Activated CD8-positive, alpha-beta memory T cell treated with anti-CD3 and anti-CD28 coated beads, Interleukin-2, amount 50 U/mL, for 48 hours (primary cell): Measurements from ENCODE around the gene TRPC5OS.

Source experiments
- DNase-seq: peaks from one replicate; pipeline ENCODE4 v3.0.0-alpha.2; 2020

Gene TRPC5OS

DNA sequence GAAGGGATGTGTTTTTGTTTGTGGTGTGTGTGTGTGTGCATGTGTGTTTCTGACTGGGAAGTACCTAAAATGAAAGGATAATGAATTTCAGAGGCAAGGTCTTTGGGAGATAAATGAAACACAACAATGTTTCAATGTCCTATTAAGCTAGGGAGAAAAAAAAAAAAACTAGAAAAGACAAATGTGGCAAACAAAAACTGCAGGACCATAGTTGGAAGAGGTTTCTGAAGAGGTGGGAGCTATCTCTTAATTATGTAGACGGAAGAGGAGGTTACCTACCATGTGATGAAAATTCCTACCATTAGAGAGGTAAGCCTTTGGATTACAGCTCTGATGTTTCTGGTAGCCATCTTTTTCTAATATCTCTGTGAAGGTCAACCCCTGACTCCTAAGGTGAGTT, at the start of gene TRPC5OS:
TSS of gene TRPC5OS (plus strand) at position 301 of the 400 bp plus-strand sequence. CDS start 25,669 bp downstream, outside the sequence.
- no peak for DNase-seq

DNA sequence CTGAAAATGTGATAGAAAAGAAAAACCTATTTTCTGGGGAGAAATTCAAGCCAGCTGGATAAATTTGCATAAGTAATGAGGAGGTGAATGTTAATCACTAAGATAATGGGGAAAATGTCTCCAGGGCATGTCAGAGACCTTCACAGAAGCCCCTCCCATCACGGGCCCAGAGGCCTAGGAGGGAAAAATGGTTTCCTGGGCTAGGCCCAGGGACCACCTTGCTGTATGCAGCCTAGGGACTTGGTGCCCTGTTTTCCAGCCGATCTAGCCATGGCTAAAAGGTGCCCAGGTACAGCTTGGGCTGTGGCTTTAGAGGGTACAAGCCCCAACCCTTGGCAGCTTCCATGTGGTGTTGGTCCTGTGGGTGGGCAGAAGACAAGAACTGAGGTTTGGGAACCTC, 46.6 kb upstream of the TRPC5OS start:
- no peak for DNase-seq

DNA sequence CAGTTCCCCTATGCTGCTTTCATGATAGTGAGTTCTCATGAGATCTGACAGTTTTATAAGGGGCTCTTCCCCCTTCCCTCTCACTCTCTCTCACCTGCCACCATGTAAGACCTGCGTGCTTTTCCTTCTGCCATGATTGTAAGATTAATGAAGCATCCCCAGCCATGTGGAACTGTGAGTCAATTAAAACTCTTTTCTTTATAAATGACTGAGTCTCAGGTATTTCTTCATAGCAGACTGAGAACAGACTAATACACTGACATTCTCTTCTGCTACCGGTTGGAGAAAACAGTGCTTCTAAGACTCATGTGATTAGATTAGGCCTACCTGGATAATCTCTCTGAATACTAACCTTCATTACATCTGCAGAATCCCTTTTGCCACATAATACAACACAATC, 45.4 kb upstream of the TRPC5OS start:
- no peak for DNase-seq

DNA sequence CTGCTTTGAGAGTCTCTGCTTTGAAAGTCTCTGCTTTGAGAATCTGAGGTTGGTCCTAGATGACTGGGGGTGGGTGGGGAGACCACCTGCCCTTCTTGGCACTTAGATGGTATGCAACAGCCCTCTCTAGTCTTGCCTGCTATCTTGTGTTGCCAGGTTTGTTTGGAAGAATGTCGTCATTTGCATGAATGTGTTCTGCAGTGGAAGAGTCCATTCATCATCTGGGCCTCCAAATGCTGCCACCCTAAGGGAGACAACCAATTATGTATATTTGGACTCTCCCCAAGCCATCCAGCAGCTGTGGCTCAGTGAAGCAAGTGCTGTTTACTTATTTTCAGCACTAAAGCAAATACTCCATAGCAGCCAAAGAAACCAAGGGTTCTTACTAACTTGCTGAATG, 44.6 kb upstream of the TRPC5OS start:
- no peak for DNase-seq

DNA sequence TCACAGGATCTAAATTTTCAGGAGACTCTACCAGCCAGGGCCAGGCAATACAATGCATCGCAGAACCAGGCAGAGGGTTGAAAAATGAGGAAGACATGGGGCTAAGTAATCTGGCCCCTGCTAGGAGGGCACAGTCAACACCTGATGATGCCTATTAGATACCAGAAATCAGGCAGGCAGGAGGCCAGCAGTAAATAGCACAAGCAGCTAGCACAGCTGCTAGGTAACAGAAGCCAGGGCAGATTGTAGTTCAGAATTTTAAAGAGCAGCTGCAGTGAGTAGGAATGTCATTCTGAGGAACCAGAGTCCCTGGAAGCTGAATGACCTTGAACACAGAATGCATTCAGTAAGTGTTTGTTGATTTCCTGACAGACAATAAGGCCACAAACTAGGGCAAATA, 38.8 kb upstream of the TRPC5OS start:
- no peak for DNase-seq

DNA sequence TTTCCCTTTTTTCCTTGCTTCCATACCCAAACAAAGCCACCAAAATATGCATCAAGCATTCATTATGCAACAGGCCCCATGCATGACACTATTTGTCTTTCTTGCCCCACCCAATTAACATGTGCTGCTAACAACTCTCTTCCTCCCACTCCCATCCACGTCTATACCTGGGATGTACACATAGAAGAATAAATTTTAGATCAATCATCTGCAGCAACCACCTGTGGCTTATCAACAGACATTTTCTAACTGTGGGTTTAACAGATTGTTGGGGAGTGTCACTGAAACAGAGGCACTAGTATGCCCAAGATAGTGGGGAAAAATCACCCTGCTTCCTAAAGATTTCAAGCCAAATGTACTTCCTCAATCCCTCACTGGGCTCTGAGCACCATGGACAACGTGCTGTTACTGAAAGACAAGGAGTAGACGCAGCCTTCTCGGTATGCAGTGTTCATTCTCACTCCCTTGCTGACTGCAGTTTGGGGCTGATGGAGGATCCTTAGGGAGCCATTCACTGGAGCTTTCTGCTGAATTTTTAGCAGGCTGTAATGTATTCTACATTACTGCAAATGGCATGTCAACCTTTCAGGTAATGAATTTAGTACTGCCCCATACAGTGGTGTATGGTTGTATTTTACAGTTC, 28.4 kb upstream of the TRPC5OS start:
- DNase-seq: no peak

DNA sequence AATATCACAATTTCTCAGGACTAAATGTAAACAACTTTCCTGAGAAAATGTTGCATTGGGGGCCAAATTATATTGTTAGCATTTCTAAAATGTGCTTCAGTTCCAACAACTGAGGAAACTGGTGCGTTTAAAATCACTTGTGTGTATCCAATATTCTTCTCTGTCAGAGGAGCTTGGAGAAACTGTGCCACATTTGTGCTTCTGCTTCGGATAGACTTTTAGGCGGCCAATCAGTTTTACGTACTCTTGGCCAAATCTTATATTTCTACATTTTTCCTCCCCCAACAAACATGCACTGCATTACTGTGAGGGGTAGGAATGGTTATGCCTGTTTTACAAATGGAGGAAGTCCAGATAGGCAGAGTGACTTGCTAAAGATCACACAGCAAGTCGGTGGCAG, 27.4 kb upstream of the TRPC5OS start:
- no peak for DNase-seq

DNA sequence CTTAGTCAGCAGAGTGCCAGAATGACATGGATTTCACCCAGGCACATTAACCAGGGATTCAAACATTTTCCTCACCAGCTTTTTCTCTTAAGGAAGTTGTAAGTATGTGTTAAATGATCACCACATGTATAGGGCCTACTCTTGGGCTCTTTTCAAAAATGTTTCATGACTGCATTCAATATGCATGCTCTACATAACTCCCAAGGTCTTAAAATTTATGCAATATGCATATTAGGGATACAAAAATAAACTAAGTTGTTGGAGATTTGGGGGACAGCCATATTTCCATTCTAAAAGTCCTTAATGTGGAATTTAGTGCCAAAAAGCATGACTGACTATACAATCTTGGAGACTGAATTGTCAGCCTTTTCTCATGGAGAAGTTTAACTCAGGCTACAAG, 25.0 kb upstream of the TRPC5OS start:
- no peak for DNase-seq

DNA sequence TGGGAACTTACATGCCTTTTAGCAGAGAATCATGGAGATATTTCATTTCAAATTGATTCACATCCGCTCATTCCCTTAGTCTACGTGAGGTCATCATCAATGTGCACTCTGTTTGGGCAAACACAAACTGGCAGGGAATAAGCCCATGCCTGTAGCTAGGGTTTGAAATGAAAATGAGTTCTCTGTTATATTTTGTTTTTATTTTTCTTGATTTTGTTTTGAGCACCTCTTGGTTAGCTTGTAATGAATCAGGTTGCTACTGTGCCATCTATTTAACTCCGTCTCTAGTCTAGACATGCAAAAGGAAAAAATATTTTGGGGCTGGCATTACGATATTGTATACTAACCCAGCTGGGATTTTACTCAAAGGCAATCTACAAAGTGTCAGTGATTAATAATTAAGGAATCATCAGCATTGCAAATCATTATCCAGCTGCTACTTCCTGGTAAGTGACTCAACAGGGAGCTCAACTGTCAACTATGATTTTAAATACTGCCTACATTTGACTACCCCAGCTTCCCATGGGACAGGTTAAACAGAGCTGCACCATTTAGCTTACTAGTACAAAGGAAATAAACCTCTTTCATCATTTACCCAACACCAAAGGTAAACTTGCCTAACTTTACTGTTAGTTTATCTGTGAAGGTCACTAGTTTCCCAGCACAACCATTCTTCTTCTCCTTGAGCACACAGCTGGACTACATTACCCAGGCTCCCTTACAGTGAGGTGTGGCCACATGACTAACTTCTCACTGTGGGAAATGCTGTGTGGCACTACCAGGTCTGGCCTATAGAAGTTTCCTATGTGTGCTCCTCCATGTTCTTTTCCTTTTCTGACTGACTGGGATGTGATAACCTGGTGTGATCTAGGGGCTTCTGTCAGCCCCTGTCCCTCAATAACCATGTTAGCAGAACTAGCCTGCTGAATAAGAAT, 21.2 kb upstream of the TRPC5OS start:
- no peak for DNase-seq

DNA sequence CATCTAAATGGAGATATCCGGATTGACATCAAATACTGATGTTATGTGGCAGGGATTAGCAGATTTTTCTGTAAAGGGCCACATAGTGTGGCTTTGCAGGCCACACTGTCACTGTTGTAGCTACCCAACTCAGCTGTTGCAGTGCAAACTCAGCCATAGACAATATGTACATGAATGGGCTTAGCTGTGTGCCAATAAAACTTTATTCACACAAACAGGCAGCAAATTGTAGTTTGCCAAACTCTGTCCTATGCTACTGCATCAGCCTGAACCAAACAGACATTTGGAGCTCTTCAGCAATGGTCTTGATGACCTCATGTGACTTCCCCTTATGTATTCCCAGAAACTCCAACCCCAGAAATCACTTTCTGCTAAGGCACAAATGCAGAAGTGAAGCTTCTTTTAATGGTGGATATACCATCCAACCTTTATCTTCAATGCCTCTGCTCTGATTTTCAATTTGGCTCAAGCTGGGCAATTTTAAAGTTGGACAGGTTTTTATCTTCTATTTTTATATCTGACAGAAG, 18.4 kb upstream of the TRPC5OS start:
- DNase-seq: no peak

DNA sequence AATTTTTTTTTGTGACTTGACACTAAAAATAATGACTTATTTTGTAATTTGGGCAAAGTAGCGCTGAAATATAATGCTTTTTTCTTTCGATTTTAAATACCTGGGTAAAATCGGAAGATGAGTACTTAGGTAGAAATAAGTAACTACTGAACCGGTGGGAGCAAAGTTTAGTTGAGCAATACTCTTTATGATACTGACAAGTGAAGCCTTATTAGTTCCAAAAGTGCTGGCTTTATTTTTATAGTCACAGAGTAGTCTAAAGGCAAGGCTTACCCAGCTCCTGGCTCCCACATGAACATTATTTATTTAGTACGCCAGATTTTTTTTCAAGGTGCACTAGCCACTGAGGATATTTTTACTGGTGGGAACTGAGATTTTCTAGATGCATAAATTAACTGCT, 14.4 kb upstream of the TRPC5OS start:
- no peak for DNase-seq

DNA sequence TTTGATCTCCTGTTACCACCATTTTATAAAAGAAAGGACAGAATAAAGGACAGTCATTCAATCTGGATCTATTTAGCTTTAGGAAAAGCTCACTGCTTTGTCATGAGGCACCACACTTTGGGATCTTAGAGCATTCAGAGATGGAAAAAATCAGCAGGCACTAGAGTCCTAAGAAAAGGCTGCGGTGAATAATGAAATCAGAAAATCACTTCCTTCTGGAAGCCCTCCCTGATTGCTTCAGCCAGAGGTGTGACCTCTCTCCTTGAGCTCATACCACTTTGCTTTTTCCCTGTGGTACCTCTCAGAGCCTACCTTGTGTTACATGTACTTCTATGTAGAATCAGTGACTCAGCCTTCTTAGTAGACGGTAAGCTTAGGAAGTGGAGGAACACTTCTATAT, 8.7 kb upstream of the TRPC5OS start:
- DNase-seq: no peak

DNA sequence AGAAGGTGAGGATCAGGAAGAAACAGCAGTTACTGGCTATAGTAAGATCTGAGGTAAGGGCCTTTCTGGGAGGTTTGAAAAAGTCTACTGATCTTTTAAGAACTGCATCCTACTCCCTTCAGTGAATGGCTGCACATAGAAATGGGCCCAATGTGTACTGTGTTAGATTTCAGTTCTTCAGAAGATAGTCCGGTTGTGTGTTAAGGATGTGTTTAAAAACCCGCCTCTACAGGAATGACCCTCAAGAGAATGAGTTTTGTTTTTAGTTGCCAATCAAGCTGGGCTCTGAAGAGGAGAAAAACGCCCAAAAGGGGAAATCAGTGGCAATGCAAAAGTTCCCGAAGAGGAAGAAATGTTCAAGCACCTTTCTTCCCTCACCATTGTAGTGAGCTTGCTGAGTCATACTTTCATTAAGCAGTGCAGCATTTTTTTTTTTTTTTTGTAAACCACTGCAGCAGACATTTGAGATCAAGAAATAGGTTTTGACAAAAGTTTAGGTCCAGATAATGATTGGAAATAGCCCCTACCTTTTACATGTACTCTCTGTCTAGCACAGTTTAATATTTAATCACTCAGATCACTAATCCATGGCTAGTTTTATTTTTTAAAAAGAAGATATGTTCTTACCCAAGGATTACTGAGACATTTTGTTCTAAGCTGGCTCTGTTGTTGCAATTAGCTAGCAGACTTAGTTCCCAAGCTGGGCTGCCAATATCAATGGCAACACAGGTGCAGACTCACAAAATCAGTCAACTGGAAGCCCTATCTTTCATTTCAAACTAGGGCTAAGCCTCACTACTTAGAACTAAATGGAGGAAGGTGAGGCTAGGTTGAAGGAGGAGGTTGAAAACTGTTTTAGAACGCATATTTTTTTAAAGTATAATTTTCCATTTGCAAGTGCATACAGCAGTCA, 7.0 kb upstream of the TRPC5OS start:
- no peak for DNase-seq

DNA sequence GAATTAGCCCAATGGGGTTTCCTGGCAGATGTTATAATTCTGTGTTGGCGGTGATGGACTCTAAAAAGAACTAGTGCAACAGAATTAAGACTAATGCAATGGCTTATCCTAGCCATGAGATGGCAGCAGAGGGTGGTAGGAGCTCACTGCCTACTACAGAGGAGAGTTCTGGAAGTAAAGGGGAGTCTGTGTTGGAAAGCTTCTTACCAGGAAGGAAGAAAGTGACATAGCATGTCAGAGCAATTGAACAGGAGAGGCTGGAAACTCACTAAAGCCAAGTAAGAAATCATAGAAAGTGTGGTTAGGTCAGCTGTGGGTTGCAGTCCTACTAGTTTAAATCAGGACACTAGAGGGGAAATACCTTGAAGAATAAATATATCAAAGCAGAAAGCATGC, 6.3 kb upstream of the TRPC5OS start:
- DNase-seq: no peak

DNA sequence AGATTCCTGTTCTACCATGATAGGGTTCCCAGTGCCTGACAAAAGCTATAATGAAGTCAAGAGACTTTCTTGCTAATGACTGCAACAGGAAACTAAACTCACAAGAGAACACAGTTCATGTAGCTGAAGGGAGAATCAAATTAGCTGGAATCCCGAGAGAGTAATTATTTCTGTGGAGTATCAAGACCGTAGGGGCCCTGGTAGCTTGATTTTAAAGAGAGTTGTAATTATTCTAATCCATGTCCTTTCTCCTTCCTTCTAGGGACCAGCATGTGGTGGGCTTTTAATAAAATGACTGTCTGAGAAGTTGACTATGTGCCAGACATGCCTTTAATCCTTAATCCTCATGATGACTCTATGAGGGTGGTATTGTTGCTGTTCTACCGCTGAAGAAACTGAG, 1.7 kb upstream of the TRPC5OS start:
- DNase-seq: no peak

DNA sequence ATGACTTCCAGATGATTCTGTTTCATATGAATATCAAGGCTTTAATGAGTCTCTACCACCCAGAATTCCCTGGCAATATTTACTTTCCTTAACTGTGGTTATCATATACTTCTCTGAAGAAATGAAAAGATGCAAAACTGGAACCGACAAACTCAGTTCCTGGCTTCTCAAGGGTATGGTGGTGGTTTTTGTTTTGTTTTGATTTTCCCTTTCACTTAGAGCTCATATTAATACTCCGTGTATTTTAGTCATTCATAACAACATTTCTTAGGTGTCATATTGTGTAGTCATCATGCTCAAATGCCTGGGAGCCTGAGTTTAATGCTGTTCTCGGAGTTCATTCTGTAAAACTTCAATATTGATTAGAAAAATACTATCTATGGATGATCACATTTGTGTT, 665 bp downstream of the TRPC5OS start:
- DNase-seq: no peak

DNA sequence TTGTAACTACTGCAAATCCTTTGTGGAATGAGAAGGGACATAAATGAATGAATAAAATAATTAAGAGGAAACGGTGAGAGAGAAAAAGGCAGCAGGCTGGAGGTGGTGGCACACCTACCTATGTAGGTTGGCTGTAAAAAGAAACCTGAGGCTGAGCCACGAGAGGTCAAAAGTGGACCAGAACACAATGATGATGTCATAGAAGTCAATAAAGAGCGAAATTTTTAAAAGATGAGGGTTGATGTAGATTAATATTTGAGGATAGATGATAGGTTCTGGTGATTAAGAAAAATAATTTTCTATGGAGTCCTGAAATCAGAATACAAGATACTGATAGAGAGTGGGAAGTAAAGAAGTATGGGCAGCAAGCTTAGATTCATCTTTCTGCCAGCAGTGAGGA, 1.7 kb downstream of the TRPC5OS start:
- no peak for DNase-seq

DNA sequence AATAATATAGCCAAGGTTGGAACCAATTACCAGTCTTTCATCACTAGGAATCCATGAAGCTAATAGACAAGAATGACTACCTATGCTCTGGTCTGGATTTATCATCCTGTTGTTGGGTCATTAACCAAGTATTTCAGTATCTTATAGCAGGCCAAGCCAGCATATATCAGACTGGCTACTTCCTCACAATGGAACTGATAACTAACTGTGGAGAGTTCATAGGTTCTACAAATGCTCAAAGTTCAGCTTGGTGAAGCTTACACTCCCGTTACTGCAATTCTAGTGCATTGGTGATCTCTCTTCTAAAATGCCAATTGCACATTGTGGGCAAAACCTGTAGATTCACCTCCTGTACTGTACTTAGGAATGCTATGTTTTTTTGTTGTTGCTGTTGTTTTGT, 4.8 kb downstream of the TRPC5OS start:
- no peak for DNase-seq

DNA sequence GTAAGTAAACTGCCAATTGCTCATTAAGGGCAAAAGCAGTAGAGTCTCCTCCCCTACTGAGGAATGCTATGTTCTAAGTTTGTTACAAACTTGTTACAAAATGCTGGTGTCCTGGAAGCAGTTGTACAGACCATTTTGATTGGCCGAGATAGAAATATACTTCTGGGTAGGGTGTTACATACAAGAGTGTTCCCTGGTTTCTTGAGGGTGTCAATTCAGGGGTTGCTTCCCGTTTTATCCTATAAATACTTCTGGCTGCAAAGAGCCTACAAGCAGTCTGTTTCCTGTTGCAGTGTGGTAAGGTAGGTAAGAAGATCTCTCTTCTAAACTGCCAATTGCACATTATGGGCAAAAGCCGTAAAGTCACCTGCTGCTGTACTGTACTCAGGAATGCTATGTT, 5.7 kb downstream of the TRPC5OS start:
- no peak for DNase-seq

DNA sequence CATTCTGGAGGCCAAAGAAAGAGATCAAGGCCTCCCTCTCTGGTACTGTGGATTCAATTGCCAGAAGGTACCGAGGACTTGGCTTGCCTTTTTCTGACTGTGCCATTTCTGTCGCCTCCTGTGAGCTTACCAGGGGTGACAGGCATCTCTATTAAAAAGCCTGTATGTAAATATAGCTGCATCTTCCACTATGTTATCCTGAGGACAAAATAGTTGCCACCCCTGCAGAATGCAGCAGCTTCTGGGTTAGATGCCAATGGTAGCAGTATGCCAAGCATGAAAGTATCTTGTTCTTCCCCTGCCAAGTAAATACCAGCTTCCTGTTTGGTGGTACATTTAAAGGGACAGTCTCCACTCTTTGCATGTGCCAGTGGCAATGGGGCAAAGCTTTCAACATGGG, 10.7 kb downstream of the TRPC5OS start:
- DNase-seq: no peak

DNA sequence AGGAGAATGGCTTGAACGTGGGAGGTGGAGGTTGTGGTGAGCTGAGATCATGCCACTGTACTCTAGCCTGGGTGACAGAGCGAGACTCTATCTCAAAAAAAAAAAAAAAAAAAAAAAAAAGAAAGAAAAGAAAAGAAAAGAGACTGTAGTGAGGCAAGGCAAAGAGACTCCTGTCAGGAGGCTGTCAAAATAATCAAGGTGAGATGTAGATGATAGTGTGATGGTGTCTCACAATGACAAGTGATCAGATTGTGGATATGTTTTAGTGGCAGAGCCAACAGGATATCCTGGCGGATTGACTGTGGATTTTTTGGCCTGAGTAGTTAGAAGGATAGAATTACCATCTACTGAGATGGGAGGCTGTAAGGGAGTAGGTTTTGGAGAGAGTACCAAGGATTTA, 12.6 kb downstream of the TRPC5OS start:
- no peak for DNase-seq

DNA sequence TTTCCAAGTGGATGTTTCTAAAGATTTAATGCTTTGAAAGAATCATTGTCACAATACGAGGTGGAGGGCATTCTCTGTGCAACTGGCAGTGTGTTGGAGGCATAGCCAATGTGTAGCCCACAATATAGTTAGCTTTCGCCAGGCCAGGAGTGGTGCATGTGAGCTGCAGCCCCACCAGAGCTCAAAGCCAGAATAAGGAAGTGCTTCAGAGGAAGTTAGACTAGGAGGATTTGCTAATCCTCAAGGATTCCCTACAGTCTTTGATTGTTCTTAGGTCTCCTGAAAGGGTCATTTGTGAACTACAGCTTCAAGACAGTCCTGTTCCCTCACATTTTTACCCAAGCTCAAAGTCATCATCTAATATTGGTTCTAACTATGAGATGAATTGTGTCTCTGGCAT, 16.4 kb downstream of the TRPC5OS start:
- no peak for DNase-seq

DNA sequence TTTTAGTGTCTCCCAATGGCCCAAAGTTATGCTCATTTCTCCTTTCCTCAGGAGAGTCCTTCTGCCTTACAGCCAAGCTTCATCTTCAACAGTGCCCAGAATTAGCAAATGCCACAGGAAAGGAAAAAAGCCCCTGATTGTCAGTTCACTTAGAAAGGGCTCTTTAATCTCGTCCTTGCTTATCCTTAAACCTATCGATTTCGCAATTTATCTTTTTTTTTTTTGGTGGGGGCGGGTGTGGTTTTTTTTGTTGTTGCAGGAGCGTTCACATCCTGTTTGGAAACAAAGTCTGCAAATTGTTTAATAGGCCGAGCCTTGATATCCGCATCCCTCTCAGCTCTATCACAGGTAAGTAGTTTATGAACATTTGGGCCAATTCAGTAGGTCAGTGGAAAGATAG, 20.2 kb downstream of the TRPC5OS start:
- DNase-seq: no peak
